NB4 (cell line): ENCODE data around the gene KLF8.

Experiments used
- DNase-seq: peaks from one replicate; pipeline ENCODE4 v3.0.0; 2010; ENCODE audit warnings: low read depth
- H3K4me3 ChIP-seq: one replicate; pipeline ENCODE4 v1.5.1; 2011; ENCODE audit warnings: mild to moderate bottlenecking, low read depth, low read length, moderate library complexity
- CTCF ChIP-seq: IDR thresholded peaks from one replicate; pipeline ENCODE4 v1.5.1; 2012; ENCODE audit warnings: low read depth, low read length
- MAX ChIP-seq: IDR thresholded peaks from 2 replicates; pipeline ENCODE4 v1.6.1; 2011; ENCODE audit warnings: low read depth, low read length
- MYC ChIP-seq: IDR thresholded peaks from 2 replicates; pipeline ENCODE4 v1.6.1; 2011; ENCODE audit warnings: low read depth, low read length
- POLR2A ChIP-seq: IDR thresholded peaks from 2 replicates; pipeline ENCODE4 v1.6.1; 2011; ENCODE audit warnings: mild to moderate bottlenecking; ENCODE audit not compliant: insufficient read length; ENCODE audit errors: extremely low read depth

Gene KLF8

GRCh38 chrX:56318076-56318475 lies 85.9 kb downstream of the KLF8 start:
- H3K4me3 ChIP-seq: no peak overlapping the region
- DNase-seq: no peak
- TF ChIP-seq MYC (no peak), POLR2A (no peak), CTCF (no peak), MAX (no peak)

- H3K4me3 ChIP-seq: no peak overlapping the region
- TF ChIP-seq CTCF (no peak), POLR2A (no peak), MYC (no peak), MAX (no peak)
- no peak for DNase-seq
Measured at GRCh38 chrX:56319165-56319564, 87.0 kb downstream of the KLF8 start.
